Measurements from ENCODE around the gene ZNF530.

The ZNF530 gene

DNA sequence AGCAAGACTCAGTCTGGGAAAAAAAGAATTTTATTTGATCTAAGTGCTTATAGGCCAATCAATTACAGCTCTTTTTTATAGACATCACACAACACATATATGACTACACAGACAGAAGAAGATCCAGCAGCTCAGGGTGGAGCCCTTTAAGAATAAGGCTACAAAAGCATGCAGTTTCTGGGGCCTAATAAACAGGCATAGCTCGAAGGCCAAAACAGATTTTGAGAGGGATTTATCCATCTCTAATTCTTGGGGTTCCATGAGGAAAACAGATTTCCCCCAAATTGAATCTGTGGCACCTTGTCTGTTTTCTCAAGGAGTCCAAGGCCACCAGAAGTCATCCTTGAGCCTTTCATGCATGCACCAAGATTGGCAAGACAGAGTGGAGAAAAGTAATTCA lies 36.1 kb upstream of the ZNF530 start:
- H3K4me3 ChIP-seq (ENCODE audit: low read depth, low read length) = no peak overlapping the region
- TF ChIP-seq, protein P1, sequence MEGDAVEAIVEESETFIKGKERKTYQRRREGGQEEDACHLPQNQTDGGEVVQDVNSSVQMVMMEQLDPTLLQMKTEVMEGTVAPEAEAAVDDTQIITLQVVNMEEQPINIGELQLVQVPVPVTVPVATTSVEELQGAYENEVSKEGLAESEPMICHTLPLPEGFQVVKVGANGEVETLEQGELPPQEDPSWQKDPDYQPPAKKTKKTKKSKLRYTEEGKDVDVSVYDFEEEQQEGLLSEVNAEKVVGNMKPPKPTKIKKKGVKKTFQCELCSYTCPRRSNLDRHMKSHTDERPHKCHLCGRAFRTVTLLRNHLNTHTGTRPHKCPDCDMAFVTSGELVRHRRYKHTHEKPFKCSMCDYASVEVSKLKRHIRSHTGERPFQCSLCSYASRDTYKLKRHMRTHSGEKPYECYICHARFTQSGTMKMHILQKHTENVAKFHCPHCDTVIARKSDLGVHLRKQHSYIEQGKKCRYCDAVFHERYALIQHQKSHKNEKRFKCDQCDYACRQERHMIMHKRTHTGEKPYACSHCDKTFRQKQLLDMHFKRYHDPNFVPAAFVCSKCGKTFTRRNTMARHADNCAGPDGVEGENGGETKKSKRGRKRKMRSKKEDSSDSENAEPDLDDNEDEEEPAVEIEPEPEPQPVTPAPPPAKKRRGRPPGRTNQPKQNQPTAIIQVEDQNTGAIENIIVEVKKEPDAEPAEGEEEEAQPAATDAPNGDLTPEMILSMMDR (IDR thresholded peaks at IDR 0.05; ENCODE audit: borderline replicate concordance, insufficient read depth, low read depth, low read length) = no peak

DNA sequence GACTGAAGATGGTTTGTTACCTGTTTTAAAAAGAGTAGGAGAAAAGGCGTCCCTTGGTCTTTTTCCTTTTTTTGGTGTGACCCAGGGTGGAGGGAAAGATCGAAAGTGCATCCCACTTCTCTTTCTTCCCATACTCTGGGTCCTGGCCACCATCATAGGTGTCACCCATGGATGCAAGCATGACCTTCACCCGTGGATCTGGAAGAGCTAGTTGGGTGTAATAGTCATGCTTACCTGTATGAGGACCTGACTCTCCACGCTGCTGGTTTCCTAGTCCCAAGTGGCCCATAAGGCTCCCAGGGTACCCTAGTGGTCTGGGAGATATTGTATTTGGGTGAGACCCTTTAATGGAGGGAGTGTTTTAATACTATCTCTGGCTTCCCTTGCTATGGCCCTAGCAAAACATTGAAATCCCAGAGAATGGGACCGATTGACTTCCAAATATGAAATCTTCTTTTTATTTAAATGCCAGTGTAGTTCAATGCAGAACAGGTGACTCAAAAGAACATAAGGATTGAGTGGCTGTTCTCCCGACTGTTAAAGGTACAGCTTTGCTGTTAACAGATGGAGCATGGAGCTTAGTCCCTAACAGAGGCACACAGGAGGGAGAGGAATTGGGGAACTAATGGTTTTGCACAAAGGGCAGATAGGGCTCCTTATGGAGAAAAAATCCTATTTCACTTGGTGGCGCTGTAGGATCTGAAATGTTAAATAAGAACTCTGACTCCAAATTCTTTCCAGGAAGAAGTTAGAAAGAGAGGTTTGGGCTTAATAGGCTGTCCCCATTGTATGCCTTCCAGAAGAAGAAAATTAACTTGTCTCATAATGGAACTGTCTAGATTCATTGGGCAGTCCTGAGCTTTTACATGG lies 33.1 kb upstream of the ZNF530 start:
- no peak overlapping the region for H3K4me3 ChIP-seq (ENCODE audit: low read depth, low read length)
- TF ChIP-seq, protein P1 (IDR thresholded peaks at IDR 0.05; ENCODE audit: borderline replicate concordance, insufficient read depth, low read depth, low read length) = no peak

DNA sequence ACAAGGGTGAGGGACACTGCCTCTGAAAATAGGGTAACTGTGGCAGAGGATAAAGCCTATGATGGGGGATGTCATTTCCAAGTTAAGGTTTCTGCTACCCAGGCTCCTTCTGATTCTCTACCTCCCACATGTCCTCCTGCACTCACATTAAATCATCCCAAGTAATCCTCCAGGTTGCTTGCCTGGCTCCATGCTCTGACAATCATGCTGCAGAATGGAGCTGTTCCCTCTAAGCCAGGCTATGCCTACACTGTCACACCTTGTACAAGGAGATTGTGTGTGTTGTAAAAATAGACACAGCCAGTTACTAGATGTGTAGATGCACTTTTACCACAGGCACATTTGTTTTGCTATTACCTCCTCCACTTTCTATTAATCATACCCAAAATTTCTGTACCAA lies 29.0 kb upstream of the ZNF530 start:
- TF ChIP-seq, protein P1 (IDR thresholded peaks at IDR 0.05; ENCODE audit: borderline replicate concordance, insufficient read depth, low read depth, low read length) = no peak
- H3K4me3 ChIP-seq (ENCODE audit: low read depth, low read length) = no peak overlapping the region

DNA sequence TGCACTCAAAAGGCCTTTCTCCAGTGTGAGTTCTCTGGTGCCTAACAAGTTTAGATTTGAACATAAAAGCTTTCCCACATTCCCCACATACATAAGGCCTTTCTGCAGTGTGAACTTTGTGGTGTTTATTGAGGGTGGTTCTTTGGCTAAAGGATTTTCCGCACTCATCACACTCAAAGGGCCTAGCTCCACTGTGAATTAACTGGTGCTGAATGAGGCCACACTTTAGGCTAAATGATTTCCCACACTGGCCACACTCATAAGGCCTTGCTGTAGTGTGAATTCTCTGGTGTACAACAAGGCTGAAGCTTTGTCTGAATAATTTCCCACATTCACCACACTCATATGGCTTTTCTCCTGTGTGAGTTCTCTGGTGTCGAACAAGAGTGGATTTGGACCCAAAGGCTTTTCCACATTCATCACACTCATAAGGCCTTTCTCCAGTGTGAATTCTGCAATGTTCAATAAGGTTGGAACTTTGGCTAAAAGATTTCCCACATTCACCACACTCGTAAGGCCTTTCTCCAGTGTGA lies 27.2 kb upstream of the ZNF530 start:
- H3K4me3 ChIP-seq (ENCODE audit: low read depth, low read length) = no peak overlapping the region
- TF ChIP-seq, protein P1 (IDR thresholded peaks at IDR 0.05; ENCODE audit: borderline replicate concordance, insufficient read depth, low read depth, low read length) = no peak

DNA sequence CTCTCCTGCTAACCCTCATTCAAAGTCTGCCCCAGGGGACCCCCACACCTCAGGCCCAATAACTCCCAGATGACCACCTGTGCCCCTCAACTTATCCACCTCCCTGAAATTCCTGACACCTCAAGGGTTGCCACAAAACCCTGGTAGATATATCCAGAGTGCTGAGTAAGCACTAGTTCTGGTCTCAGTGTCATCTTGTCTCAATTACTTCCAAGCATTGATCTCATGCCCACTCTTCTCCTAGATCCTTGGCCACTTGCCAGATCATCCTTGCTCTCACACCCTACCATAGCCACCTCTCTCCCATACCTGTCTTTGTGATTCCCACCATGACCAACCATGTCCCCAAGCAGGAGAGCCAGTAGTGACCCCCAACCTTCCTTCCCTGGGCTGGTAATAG lies 23.0 kb upstream of the ZNF530 start:
- H3K4me3 ChIP-seq (ENCODE audit: low read depth, low read length) = no peak overlapping the region
- TF ChIP-seq, protein P1 (IDR thresholded peaks at IDR 0.05; ENCODE audit: borderline replicate concordance, insufficient read depth, low read depth, low read length) = no peak

DNA sequence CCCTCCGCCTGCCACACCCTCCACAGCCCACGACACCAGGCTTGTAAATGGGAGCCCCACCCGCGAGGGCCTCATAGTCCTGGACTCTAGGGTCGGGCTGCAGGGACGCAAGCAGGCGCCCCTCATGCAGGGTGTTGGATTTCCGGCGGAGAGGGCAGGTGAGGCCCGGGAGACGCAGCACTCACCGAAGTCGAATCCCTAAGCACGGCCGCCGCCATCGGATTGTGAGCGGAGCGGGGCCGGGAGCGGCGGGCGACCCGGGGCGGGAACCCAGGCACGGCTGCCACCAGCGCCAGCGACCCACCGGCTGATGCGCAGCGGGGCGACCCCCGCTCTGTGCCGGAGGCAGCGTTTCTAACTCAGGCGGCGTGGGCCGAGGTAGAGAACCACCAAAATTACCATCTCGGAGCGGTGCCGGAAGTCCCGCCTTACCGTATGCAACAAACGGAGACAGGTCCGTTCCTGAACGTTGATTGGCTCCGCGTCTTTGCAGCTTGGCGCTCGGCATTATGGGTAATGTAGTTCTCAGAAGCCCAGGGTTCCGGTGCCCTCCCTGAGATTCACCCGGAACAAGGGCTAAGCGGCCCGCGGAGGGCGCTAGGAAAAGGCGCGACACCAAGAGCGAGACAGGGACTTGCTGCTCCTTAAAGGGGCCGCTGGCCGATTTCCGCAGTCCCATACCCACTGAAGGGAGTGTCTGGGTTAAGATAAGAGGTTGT lies 21.0 kb upstream of the ZNF530 start, which contains the start of gene ZNF416:
Gene ZNF416 (minus strand): TSS at position 425 of the 719 bp plus-strand sequence. CDS start 207 bp downstream, at position 218.
- peak within 1 kb of the TSS; percentile 93 for H3K4me3 ChIP-seq (ENCODE audit: low read depth, low read length)
- TF ChIP-seq, protein P1 (IDR thresholded peaks at IDR 0.05; ENCODE audit: borderline replicate concordance, insufficient read depth, low read depth, low read length) = peak; percentile 16; the same call in 1 of the 2 replicates
